GM20000 (cell line): ENCODE results near the gene SUMF1.
"Not testable (repeated sequence)": the region's sequence is repeated elsewhere in the genome, so short reads cannot be mapped to it uniquely, and the experiment has no call there.

Experiments
- DNase-seq: peaks from one replicate; pipeline ENCODE4 v3.0.0; 2012; ENCODE audit warnings: low spot score
- TF ChIP-seq, protein P1 (sequence below): IDR thresholded peaks from 2 replicates; pipeline ENCODE4 v1.5.1; 2012; ENCODE audit warnings: mild to moderate bottlenecking, control low read depth; ENCODE audit errors: extremely low read depth, missing control alignments

Gene SUMF1

GRCh38 chr3:4471907-4472306, 4.8 kb upstream of the SUMF1 start:
- DNase-seq: no peak
- TF ChIP-seq, protein P1, sequence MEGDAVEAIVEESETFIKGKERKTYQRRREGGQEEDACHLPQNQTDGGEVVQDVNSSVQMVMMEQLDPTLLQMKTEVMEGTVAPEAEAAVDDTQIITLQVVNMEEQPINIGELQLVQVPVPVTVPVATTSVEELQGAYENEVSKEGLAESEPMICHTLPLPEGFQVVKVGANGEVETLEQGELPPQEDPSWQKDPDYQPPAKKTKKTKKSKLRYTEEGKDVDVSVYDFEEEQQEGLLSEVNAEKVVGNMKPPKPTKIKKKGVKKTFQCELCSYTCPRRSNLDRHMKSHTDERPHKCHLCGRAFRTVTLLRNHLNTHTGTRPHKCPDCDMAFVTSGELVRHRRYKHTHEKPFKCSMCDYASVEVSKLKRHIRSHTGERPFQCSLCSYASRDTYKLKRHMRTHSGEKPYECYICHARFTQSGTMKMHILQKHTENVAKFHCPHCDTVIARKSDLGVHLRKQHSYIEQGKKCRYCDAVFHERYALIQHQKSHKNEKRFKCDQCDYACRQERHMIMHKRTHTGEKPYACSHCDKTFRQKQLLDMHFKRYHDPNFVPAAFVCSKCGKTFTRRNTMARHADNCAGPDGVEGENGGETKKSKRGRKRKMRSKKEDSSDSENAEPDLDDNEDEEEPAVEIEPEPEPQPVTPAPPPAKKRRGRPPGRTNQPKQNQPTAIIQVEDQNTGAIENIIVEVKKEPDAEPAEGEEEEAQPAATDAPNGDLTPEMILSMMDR: no peak

DNA sequence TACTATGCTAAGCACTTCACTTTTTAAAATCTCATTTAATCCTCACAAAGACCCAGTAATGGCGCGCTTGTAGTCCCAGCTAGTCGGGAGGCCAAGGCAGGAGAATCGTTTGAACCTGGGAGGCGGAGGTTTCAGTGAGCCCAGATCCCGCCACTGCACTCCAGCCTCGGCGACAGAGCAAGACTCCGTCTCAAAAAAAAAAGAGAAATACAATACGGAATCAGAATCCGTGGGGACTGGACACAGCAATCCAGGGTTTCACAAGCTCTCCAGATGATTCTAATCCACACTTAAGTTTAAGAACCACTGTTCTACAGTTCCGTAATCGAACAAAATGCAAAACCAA, 426 bp upstream of the SUMF1 start:
- TF ChIP-seq, protein P1: no peak
- no peak for DNase-seq

DNA sequence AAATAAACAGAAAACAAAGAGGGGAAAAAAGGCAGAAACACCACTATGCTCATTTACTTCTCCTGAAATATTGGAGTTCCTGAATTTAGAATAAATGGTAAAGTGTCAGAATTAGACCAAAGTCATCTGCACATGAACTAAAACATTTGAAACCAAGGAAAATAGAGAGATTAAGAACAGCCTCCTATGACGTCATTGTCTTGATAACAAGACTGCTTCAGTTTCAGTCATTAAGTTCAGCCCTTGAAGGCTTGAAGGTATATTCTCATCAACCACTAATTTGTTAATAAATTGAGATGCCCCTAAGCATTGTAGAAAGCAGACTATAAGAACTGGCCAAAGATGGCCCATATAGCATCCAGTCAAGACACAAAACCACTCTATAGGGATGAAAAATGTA, 2.5 kb downstream of the SUMF1 start:
- TF ChIP-seq, protein P1: no peak
- DNase-seq: no peak

GRCh38 chr3:4462369-4463040, 4.6 kb downstream of the SUMF1 start:
- TF ChIP-seq, protein P1: no peak
- DNase-seq: no peak

- DNase-seq: no peak
- TF ChIP-seq, protein P1: no peak
Observed at GRCh38 chr3:4461468-4462090, 5.5 kb downstream of the SUMF1 start.

DNA sequence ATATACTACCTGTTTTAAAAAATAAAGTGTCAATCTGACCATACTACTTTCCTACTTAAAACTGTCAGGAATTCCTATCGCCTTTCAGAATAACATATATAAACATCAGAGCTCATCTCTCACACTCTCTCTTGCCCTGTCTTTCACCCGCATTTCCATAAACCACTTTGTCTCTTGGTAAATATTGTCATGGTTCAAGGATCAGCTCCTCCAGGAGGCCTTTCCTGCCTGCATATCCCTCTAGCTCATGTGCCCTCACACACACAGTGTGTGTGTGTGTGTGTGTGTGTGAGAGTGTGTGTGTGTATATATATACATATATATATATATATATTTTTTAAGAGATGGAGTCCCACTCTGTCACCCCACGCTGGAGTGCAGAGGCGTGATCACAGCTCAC, 6.7 kb downstream of the SUMF1 start:
- DNase-seq: no peak
- TF ChIP-seq, protein P1: no peak

- TF ChIP-seq, protein P1: no peak
- no peak for DNase-seq
Observed at GRCh38 chr3:4458961-4459360, 8.1 kb downstream of the SUMF1 start.

- not testable (repeated sequence) for DNase-seq
Observed at GRCh38 chr3:4456780-4457179, 10.3 kb downstream of the SUMF1 start.
